Neuronal stem cell (in vitro differentiated cells): ENCODE measurements around the gene SLC4A7.

ENCODE experiments used
- DNase-seq: peaks from one replicate; pipeline ENCODE4 v3.0.0-alpha.2; 2013; ENCODE audit warnings: low spot score
- H2AFZ ChIP-seq: one replicate; pipeline ENCODE4 v1.6.1; 2013; ENCODE audit warnings: mild to moderate bottlenecking, low read length, inconsistent platforms
- H2AK5ac ChIP-seq: 2 replicates; pipeline ENCODE4 v1.6.1; 2013; ENCODE audit warnings: low read depth, mild to moderate bottlenecking, inconsistent platforms, low read length, moderate library complexity, mixed read lengths
- H2BK120ac ChIP-seq: 2 replicates; pipeline ENCODE4 v1.6.1; 2013; ENCODE audit warnings: low read depth, mild to moderate bottlenecking, inconsistent platforms, low read length, moderate library complexity, mixed read lengths
- H2BK12ac ChIP-seq: one replicate; pipeline ENCODE4 v1.6.1; 2013; ENCODE audit warnings: low read length, inconsistent platforms
- H2BK15ac ChIP-seq: 2 replicates; pipeline ENCODE4 v1.6.1; 2013; ENCODE audit warnings: mild to moderate bottlenecking, low read length, inconsistent platforms, mixed read lengths
- H2BK5ac ChIP-seq: one replicate; pipeline ENCODE4 v1.6.1; 2013; ENCODE audit warnings: inconsistent platforms, mild to moderate bottlenecking, low read length, moderate library complexity
- H3K14ac ChIP-seq: one replicate; pipeline ENCODE4 v1.6.1; 2013; ENCODE audit warnings: low read length, inconsistent platforms
- H3K18ac ChIP-seq: 2 replicates; pipeline ENCODE4 v1.6.1; 2013; ENCODE audit warnings: low read length, inconsistent platforms
- H3K23ac ChIP-seq: 2 replicates; pipeline ENCODE4 v1.6.1; 2013; ENCODE audit warnings: low read depth, mild to moderate bottlenecking, mixed read lengths, low read length, inconsistent platforms; ENCODE audit not compliant: poor library complexity
- H3K27ac ChIP-seq: replicated peaks from 3 replicates; pipeline ENCODE4 v1.5.1; 2013; ENCODE audit warnings: low read length, inconsistent platforms
- H3K27me3 ChIP-seq, 3 experiments: 2 replicates each; pipeline ENCODE4 v1.6.1; 2013; ENCODE audit warnings: low read length in 3 of 3, mild to moderate bottlenecking in 2 of 3, inconsistent platforms in 1 of 3, low read depth in 1 of 3, mixed read lengths in 1 of 3, moderate library complexity in 1 of 3; ENCODE audit not compliant: control insufficient read depth in 3 of 3, insufficient read depth in 3 of 3
- H3K36me3 ChIP-seq, 2 donors: replicated peaks in 1 of 2; 2 replicates each; pipeline ENCODE4 v1.6.1; 2013; ENCODE audit warnings: low read length in 2 of 2; ENCODE audit not compliant: control insufficient read depth in 2 of 2, insufficient read depth in 2 of 2
- H3K4ac ChIP-seq: 2 replicates; pipeline ENCODE4 v1.6.1; 2013; ENCODE audit warnings: inconsistent platforms, mild to moderate bottlenecking, low read length, moderate library complexity
- H3K4me1 ChIP-seq, 2 donors: 1 replicate in 1 of 2; 2 replicates in 1 of 2; pipeline ENCODE4 v1.6.1; 2013; ENCODE audit warnings: low read length in 2 of 2, low read depth in 1 of 2; ENCODE audit not compliant: control insufficient read depth in 2 of 2, insufficient read depth in 1 of 2
- H3K4me2 ChIP-seq: one replicate; pipeline ENCODE4 v1.6.1; 2013; ENCODE audit warnings: mild to moderate bottlenecking, low read length, inconsistent platforms; ENCODE audit not compliant: insufficient read depth, poor library complexity, severe bottlenecking
- H3K4me3 ChIP-seq, 2 donors: 2 replicates each; pipeline ENCODE4 v1.5.1; 2013; ENCODE audit warnings: low read length in 2 of 2, mild to moderate bottlenecking in 2 of 2, inconsistent platforms in 1 of 2, moderate library complexity in 1 of 2
- H3K79me1 ChIP-seq: one replicate; pipeline ENCODE4 v1.6.1; 2013; ENCODE audit warnings: low read depth, mild to moderate bottlenecking, inconsistent platforms, low read length, moderate library complexity
- H3K9ac ChIP-seq: one replicate; pipeline ENCODE4 v1.6.1; 2013; ENCODE audit warnings: mild to moderate bottlenecking, low read depth, low read length, inconsistent platforms; ENCODE audit not compliant: poor library complexity
- H3K9me3 ChIP-seq, 2 donors: replicated peaks in 1 of 2; 2 replicates each; pipeline versions ENCODE3 to v1.6.1; 2013; ENCODE audit warnings: low read length in 2 of 2, mild to moderate bottlenecking in 2 of 2, inconsistent platforms in 1 of 2, low read depth in 1 of 2, mixed read lengths in 1 of 2, moderate library complexity in 1 of 2; ENCODE audit not compliant: control insufficient read depth in 2 of 2, insufficient read depth in 1 of 2
- H4K8ac ChIP-seq: one replicate; pipeline ENCODE4 v1.6.1; 2013; ENCODE audit warnings: low read depth, mild to moderate bottlenecking, inconsistent platforms, low read length, moderate library complexity
- H4K91ac ChIP-seq: one replicate; pipeline ENCODE4 v1.6.1; 2013; ENCODE audit warnings: low read length, low read depth, mild to moderate bottlenecking, inconsistent platforms; ENCODE audit not compliant: poor library complexity
- WGBS, 2 donors: extraction: QIAGEN DNeasy Blood & Tissue Kit; methylation state at CpG; one replicate each; pipeline ENCODE4 v1.1.7; 2013; ENCODE audit warnings: missing lambda C conversion rate in 2 of 2, mixed read lengths in 1 of 2; ENCODE audit not compliant: insufficient read length in 2 of 2, insufficient replicate concordance in 1 of 2; ENCODE audit errors: extremely low coverage in 2 of 2; 5-methylcytosine and 5-hydroxymethylcytosine counted together

SLC4A7 gene

DNA sequence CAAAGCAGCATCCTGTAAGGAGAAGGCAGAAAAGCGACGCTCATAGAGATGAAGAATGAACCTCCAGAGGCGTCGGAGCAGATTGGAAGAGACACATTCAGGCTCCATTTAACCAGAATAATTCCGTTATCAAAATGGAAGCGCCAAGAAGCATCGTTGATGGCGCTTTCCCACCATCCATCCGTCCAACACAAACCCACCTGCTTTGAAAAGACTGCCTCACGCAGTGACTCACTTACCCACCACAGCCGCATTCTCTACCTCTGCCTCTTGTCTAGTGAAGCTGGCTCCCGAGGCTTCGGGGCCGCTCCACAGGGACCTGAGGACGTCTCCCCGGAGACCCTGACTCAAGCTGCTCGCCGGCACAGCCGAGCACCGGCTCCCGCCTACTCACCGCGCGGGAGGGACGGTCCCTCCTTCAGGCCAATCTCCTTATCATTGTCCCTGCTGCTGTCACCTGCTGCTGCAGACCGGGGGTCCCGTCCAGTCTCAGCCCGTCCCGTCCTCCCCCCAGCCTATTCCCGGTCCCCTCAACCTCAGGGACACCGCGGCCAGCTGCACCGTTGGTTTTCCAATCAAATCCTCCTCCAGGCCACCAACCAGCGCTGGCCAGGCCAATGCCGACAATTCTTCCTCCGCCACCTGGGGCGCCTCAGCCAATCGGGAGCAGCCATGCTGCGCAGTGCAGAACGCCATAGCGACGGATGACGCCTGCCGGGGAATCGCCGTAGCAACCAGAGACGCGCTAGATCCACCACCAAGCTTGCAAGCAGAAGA is 115.2 kb downstream of the SLC4A7 start, which contains the start of gene NEK10:
NEK10 (minus strand) TSS at position 553 of the 777 bp plus-strand sequence. CDS start 16,501 bp downstream, outside the sequence.
- no peak within 1 kb of the TSS for H4K8ac ChIP-seq
- no peak within 1 kb of the TSS for H2AK5ac ChIP-seq
- no peak within 1 kb of the TSS for H2BK5ac ChIP-seq
- H3K4me1 ChIP-seq: peaks cover 0 to 2% of the 10 kb centered on the region in 2 donors
- no peak within 1 kb of the TSS for H2BK120ac ChIP-seq
- H3K27ac ChIP-seq: no peak within 1 kb of the TSS
- H2BK12ac ChIP-seq: no peak within 1 kb of the TSS
- H3K23ac ChIP-seq: peak within 1 kb of the TSS; percentile 87
- H3K9ac ChIP-seq: peak within 1 kb of the TSS; percentile 83
- no peak within 1 kb of the TSS for H3K4ac ChIP-seq
- H3K79me1 ChIP-seq: no peaks in the 10 kb centered on the region
- H3K4me3 ChIP-seq: peak within 1 kb of the TSS; percentile 63 to 94
- H2BK15ac ChIP-seq: no peak within 1 kb of the TSS
- no peaks in the 10 kb centered on the region for H3K27me3 ChIP-seq
- no peak within 1 kb of the TSS for H4K91ac ChIP-seq
- peak within 1 kb of the TSS; percentile 73 for H3K4me2 ChIP-seq
- peak within 1 kb of the TSS; percentile 27 for H3K18ac ChIP-seq
- DNase-seq: peak; percentile 90
- H2AFZ ChIP-seq: peak within 1 kb of the TSS; percentile 91
- H3K14ac ChIP-seq: no peak within 1 kb of the TSS
- peaks cover 0 to 25% of the 10 kb centered on the region in 2 donors for H3K36me3 ChIP-seq
- whole genome bisulfite sequencing, 2 donors: no CpG with 5 or more reads among the region's 48 CpGs
- no peaks in the 10 kb centered on the region for H3K9me3 ChIP-seq

DNA sequence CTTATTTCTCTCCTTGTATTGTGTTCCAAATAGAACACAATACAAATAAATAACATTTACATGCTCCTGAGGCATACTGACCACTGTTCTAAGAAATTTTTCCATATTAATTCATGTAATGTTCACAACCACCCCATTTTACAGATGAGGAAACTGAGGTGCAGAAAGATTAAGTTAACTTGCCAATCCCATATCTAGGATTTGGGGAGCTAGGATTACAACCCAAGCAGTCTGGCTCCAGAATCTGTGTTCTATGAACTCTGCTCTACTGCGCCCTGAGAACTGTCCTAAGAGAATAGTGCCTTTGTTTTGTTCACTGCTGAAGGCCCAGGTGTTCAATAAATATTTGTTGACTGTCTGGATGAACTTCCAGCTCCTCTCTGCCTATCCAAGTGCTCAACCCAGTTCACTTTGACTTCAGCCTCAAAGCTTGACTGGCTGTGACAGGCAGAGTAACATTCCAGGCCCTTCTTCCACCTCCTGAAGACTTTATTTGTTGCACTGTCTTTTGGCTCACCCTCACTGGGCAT is 118.1 kb downstream of the SLC4A7 start:
- no peak overlapping the region for H2BK15ac ChIP-seq
- no peak overlapping the region for H3K23ac ChIP-seq
- no peak overlapping the region for H3K18ac ChIP-seq
- H4K8ac ChIP-seq: no peak overlapping the region
- H2BK5ac ChIP-seq: no peak overlapping the region
- no peaks in the 10 kb centered on the region for H3K9me3 ChIP-seq
- H2AK5ac ChIP-seq: no peak overlapping the region
- no peaks in the 10 kb centered on the region for H3K79me1 ChIP-seq
- H4K91ac ChIP-seq: no peak overlapping the region
- H3K4ac ChIP-seq: no peak overlapping the region
- no CpG with 5 or more reads among the region's 1 CpG for WGBS, 2 donors
- peaks cover 0 to 2% of the 10 kb centered on the region in 2 donors for H3K4me1 ChIP-seq
- no peak overlapping the region for H3K27ac ChIP-seq
- H3K36me3 ChIP-seq: peaks cover 0 to under 1% of the 10 kb centered on the region in 2 donors
- no peak overlapping the region for H3K4me3 ChIP-seq
- H2BK120ac ChIP-seq: no peak overlapping the region
- no peak for DNase-seq
- H2BK12ac ChIP-seq: no peak overlapping the region
- H3K4me2 ChIP-seq: no peak overlapping the region
- H3K14ac ChIP-seq: no peak overlapping the region
- H3K9ac ChIP-seq: no peak overlapping the region
- no peaks in the 10 kb centered on the region for H3K27me3 ChIP-seq
- no peak overlapping the region for H2AFZ ChIP-seq

DNA sequence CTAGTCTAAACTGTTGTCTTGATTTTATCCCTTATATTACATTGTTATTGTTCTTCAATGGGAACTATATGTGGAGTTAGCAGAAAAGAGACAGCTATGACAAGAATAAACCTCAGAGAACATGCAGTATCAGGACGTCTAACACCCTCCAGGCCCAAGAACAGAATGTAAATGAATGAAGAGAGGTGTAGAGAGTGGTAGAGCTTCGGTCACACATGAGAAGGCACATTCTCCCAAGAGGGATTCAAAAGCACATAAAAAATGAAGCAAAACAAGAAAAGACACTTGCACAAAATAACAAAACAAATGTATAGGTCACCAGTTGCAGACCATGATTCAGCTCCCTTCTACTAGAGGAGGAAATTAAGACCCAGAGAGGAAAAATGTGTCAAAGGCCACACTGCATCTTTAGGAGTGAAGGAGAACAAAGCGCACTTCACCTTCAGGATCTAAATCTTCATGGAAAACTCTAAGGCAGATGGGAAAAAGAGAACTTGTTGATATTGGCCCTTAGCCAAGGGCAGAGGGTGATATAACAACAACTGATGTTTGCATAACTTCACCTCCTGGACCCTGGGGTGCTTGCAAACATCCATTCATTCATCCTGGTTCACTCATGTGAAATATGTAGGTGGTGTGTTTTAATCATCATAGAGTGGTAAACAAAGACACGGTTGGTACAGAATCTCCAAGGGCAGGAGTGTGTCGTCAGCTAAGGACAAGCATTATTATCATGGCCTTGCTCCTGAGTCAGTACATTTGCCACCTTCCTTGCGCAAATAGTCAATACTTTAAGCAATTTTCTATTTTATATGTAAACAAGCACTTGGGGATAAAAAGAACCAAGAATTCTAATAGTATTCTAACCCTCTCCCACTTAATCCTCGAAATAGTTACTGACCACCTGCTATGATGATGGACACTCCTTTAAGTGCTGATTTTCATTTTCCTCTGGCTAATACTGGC is 123.8 kb downstream of the SLC4A7 start:
- Histone ChIP-seq H2BK120ac (no peak overlapping the region), H3K27me3 (no peaks in the 10 kb centered on the region), H3K27ac (no peak overlapping the region), H2BK15ac (no peak overlapping the region), H3K79me1 (no peaks in the 10 kb centered on the region), H2BK12ac (no peak overlapping the region), H3K18ac (no peak overlapping the region), H3K4ac (no peak overlapping the region), H3K9me3 (no peaks in the 10 kb centered on the region), H4K8ac (no peak overlapping the region), H3K23ac (no peak overlapping the region), H2AFZ (peak overlapping the region; percentile 18), H3K14ac (no peak overlapping the region), H2AK5ac (no peak overlapping the region), H3K9ac (no peak overlapping the region), H2BK5ac (no peak overlapping the region), H3K36me3 (no peaks in the 10 kb centered on the region), H4K91ac (no peak overlapping the region), H3K4me2 (no peak overlapping the region), H3K4me3 (no peak overlapping the region), H3K4me1 (peaks cover 0 to 8% of the 10 kb centered on the region in 2 donors)
- WGBS, 2 donors: no CpG with 5 or more reads among the region's 7 CpGs
- DNase-seq: no peak
